Adrenal gland (tissue), 12 donors: ENCODE data around the gene GAMT. TPM values are rescaled to one million over a fixed set of nuclear protein-coding genes. Genes with fewer than 3 reads are reported as not detected.
A peak's percentile ranks its signal among the peaks of the same experiment; 100 is the strongest.

Experiments
- DNase-seq, 7 donors: peaks; one replicate each; pipeline ENCODE4 v3.0.0-alpha.2; 2019 to 2020
- H3K27ac ChIP-seq, 5 donors: fragments of 200-600 bp; sonication (generic) in 4 of 5; 1 replicate in 3 of 5; 2 replicates in 2 of 5; pipeline versions ENCODE4 v1.5.1 to v1.8.0; 2016 to 2020; ENCODE audit warnings: mild to moderate bottlenecking in 1 of 5
- H3K27me3 ChIP-seq: fragments of 200-600 bp; 2 replicates; pipeline ENCODE4 v1.8.0; 2021
- H3K36me3 ChIP-seq, 2 donors: fragments of 200-600 bp; replicated peaks in 1 of 2; 1 replicate in 1 of 2; 2 replicates in 1 of 2; pipeline versions ENCODE4 v1.5.1 to v1.8.0; 2018 to 2022
- H3K4me1 ChIP-seq, 2 donors: fragments of 200-600 bp; replicated peaks in 1 of 2; 1 replicate in 1 of 2; 2 replicates in 1 of 2; pipeline versions ENCODE4 v1.5.1 to v1.8.0; 2018 to 2021
- H3K4me3 ChIP-seq, 4 donors: fragments of 200-600 bp; sonication (generic) in 3 of 4; one replicate each; pipeline ENCODE4 v1.5.1; 2016 to 2018
- H3K9me3 ChIP-seq, 3 donors: fragments of 200-600 bp; sonication (generic) in 1 of 3; replicated peaks in 1 of 3; 1 replicate in 2 of 3; 2 replicates in 1 of 3; pipeline versions ENCODE4 v1.5.1 to v1.8.0; 2016 to 2021
- CTCF ChIP-seq, 6 experiments: fragments of 450-650 bp in 4 of 6; fragments of 200-600 bp in 2 of 6; sonication (generic) in 1 of 6; IDR thresholded peaks; 1 replicate in 5 of 6; 2 replicates in 1 of 6; pipeline versions ENCODE4 v1.5.1 to v1.8.0; 2016 to 2021; ENCODE audit warnings: antibody characterized with exemption in 6 of 6, mild to moderate bottlenecking in 2 of 6, moderate library complexity in 1 of 6
- POLR2A ChIP-seq, 2 donors: fragments of 450-650 bp; IDR thresholded peaks; one replicate each; pipeline ENCODE4 v1.6.1; 2017; ENCODE audit warnings: antibody characterized with exemption in 2 of 2, mild to moderate bottlenecking in 2 of 2, moderate library complexity in 1 of 2
- WGBS, 4 donors: extraction: QIAGEN DNeasy Blood & Tissue Kit in 2 of 4; methylation state at CpG; one replicate each; pipeline versions ENCODE4 v1.1.5 to v1.1.7; 2013 to 2017; 5-methylcytosine and 5-hydroxymethylcytosine counted together
- intact Hi-C, 2 donors: fragments of 100-400 bp; cut with DNase I; formaldehyde crosslinking; loops; one replicate each; pipeline versions ENCODE4 v1.14.1 to v1.15.0; 2022 to 2023
- polyA plus RNA-seq, 3 donors: library from polyadenylated mRNA; stranded (reverse); fragments of 200-250 nt in 2 of 3; fragments of 350-450 nt in 1 of 3; fragmentation: Illumina TruSeq in 1 of 3; extraction: RNeasy Lipid Tissue Mini Kit (QIAGEN cat#74804) in 1 of 3; gene quantifications; one replicate each; pipeline ENCODE4 v1.2.3, GENCODE V29; 2013 to 2014
- total RNA-seq, 9 donors: library from RNA; depleted of rRNA in 4 of 9; stranded (reverse); fragments of >200 nt in 4 of 9; fragments of 120-200 nt in 1 of 9; fragmentation: NEBNext Ultra II Directional in 1 of 9; extraction: Animal tissue kit (Norgen Biotek cat#: 25700) in 1 of 9; gene quantifications; one replicate each; pipeline versions ENCODE4 v1.1.0 to v1.2.4, GENCODE V29; 2013 to 2023
- donor health status: healthy with polysubstance abuse.
- donor health status: Bipolar disorder and iron deficiency.
- donor health status: DM: yes; HTN: yes; CAD: no.
- donor health status: DM: no; HTN: no; CAD: no.
- donor health status: DM: no; HTN: no; CAD: no.
- donor health status: DM: yes; HTN: yes; CAD: no.

GAMT gene
- total and polyA plus RNA-seq, 12 donors = 7.4 to 96.9 (median 36.3) TPM

DNA sequence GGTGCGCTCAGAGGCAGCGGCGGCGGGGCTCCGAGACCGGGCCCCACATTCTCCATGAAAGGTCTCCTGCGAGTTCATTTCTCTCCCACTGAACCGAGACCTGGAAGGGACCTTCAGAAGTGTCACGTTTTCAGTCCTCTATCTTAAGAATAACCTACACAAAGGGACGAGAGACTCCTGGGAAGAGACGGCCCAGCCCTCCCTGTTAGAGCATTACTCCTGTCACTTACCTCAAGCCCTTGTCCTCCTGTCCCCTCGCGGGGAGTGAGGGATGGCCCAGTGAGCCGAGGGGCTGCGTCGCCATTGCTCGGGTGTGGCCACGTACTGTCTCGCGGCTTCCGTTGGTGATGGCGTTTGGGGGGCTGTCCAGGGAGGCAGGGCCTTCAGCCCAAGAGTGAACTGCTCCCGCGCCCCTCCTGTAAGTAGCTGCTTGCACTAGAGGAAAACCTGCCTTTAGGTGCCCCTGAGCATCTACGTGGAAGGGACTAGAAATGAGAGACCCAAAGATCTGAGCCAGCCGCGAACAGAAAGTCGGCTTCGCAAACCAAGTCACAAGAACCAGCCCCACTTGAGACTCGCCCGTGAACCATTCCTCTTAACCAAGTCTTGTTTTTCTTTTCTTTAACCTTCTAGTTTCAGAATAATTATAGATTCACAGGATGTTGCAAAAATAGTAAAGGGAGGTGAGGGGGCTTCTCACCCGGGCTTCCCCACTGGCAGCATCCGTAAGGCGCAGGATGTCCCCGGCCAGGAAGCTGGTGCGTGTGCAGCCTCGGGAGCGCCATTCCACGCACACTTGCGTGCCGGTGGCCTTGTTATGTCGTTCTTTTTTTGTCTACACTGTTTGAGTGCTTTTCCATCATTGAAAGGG lies 38.7 kb downstream of the GAMT start:
- intact Hi-C loops = no loop called here
- Histone ChIP-seq H3K9me3 (no peaks in the 10 kb centered on the region), H3K4me1 (peaks cover 10 to 20% of the 10 kb centered on the region in 2 donors), H3K27ac (no peak overlapping the region), H3K4me3 (no peak overlapping the region), H3K27me3 (no peaks in the 10 kb centered on the region), H3K36me3 (peaks cover 0 to 70% of the 10 kb centered on the region in 2 donors)
- WGBS, 4 donors = 83 to 89% (median 86%) methylated on average over 37 to 42 of the region's 42 CpGs
- TF ChIP-seq POLR2A (IDR thresholded peaks at IDR 0.05) (no peak), CTCF (IDR thresholded peaks at IDR 0.05) (no peak)
- DNase-seq = no peak

GRCh38 chr19:1361601-1362386 lies 39.5 kb downstream of the GAMT start:
- peaks cover 0 to 68% of the 10 kb centered on the region in 2 donors for H3K36me3 ChIP-seq
- TF ChIP-seq CTCF (IDR thresholded peaks at IDR 0.05) = no peak
- no peak for TF ChIP-seq POLR2A (IDR thresholded peaks at IDR 0.05)
- H3K27ac ChIP-seq = peak overlapping the region in 2 of 5 donors; percentile 22 to 62

DNA sequence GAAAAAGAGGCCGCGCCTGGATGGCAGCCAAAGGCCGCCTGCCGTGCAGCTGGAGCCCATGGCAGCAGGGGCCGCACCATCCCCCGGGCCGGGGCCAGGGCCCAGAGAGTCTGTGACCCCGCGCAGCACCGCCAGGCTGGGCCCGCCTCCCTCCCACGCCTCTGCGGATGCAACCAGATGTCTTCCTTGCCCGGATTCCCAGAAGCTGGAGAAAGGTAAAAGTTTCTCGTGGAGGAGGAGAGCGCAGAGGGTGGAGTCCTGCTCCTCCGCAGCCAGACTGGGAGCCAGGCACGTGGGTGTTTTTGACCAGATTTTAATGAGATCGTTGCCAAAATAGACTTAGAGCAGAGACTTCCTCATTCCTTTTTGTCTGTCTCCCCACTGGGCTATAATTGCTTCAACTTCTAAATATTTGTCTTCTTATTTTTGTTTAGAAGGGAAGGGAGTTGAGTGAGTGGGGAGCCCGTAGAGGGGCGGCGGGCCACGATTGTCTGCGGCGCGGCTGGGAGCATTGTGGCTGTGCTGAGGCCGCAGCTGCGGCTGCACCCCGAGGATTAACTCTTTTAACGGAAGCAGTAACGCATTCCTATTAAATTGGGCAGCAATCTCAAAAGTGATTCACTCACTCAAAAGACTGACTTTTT lies 40.4 kb downstream of the GAMT start:
- intact Hi-C loops = no loop called here
- peak; percentile 61 to 85 (median 69) for DNase-seq
- Histone ChIP-seq H3K4me1 (peaks cover 18 to 33% of the 10 kb centered on the region in 2 donors), H3K36me3 (peaks cover 0 to 60% of the 10 kb centered on the region in 2 donors), H3K4me3 (no peak overlapping the region), H3K27ac (peak overlapping the region in 3 of 5 donors; percentile 13 to 62 (median 59)), H3K27me3 (no peaks in the 10 kb centered on the region), H3K9me3 (no peaks in the 10 kb centered on the region)
- TF ChIP-seq POLR2A (IDR thresholded peaks at IDR 0.05) = no peak
- TF ChIP-seq CTCF (IDR thresholded peaks at IDR 0.05) = no peak
- 45 to 69% (median 48%) methylated on average over 29 to 31 of the region's 31 CpGs for WGBS, 4 donors

More at GRCh38 chr19:1361601-1362386, 39.5 kb downstream of the GAMT start:
- WGBS, 4 donors = 70 to 77% (median 74%) methylated on average over 30 of the region's 30 CpGs
- no peak for DNase-seq
- Histone ChIP-seq H3K4me1 (peaks cover 11 to 25% of the 10 kb centered on the region in 2 donors), H3K27me3 (no peaks in the 10 kb centered on the region), H3K4me3 (no peak overlapping the region), H3K9me3 (no peaks in the 10 kb centered on the region)
- intact Hi-C loops = no loop called here
